WTC11 (cell line): ENCODE results near the gene SLC29A1. TPM values are rescaled to one million over a fixed set of nuclear protein-coding genes. Genes with fewer than 3 reads are reported as not detected.

Source experiments
- ATAC-seq: fragments of 200-7000 bp; cut with Tn5 transposase; 2 replicates; pipeline ENCODE4 v1.10.0; 2021; ENCODE audit warnings: mild to moderate bottlenecking, moderate library complexity
- CTCF ChIA-PET: fragments of 300-600 bp; sonication (Branson Sonifier 250); formaldehyde crosslinking; loops from one replicate; lab custom pipeline; 2021; ENCODE audit warnings: antibody characterized with exemption; lab: Charles Lee
- POLR2A ChIA-PET: fragments of 350-600 bp; sonication (Branson Sonifier 250); formaldehyde crosslinking; loops from one replicate; lab custom pipeline; 2021; ENCODE audit warnings: antibody characterized with exemption; lab: Charles Lee
- DNase-seq: peaks from one replicate; pipeline ENCODE4 v3.0.0; 2021; ENCODE audit warnings: low spot score
- H3K27ac Mint-ChIP-seq: 2 replicates; pipeline ENCODE4 v1.8.0; 2021; ENCODE audit warnings: mixed read lengths
- H3K27me3 Mint-ChIP-seq: 2 replicates; pipeline ENCODE4 v1.8.0; 2021; ENCODE audit warnings: low read depth, mild to moderate bottlenecking, moderate library complexity, mixed read lengths
- H3K36me3 Mint-ChIP-seq: 2 replicates; pipeline ENCODE4 v1.8.0; 2021; ENCODE audit warnings: mixed read lengths
- H3K4me1 Mint-ChIP-seq: 2 replicates; pipeline ENCODE4 v1.8.0; 2022; ENCODE audit warnings: mixed read lengths
- H3K4me3 Mint-ChIP-seq: 2 replicates; pipeline ENCODE4 v1.8.0; 2021; ENCODE audit warnings: mild to moderate bottlenecking, moderate library complexity, mixed read lengths
- H3K9me3 Mint-ChIP-seq: 2 replicates; pipeline ENCODE4 v1.8.0; 2021; ENCODE audit warnings: mixed read lengths
- E2F1 ChIP-seq: sonication (generic); formaldehyde crosslinking; IDR thresholded peaks from 2 replicates; pipeline ENCODE4 v1.8.0; 2022; ENCODE audit warnings: mild to moderate bottlenecking, missing genetic modification reagents
- E2F4 ChIP-seq: sonication (generic); formaldehyde crosslinking; IDR thresholded peaks from 2 replicates; pipeline ENCODE4 v1.8.1; 2022; ENCODE audit warnings: low read depth, mild to moderate bottlenecking, moderate library complexity, missing genetic modification reagents, borderline replicate concordance
- E2F5 ChIP-seq: sonication (generic); formaldehyde crosslinking; IDR thresholded peaks from 2 replicates; pipeline ENCODE4 v1.8.1; 2022; ENCODE audit warnings: mild to moderate bottlenecking, moderate library complexity, missing genetic modification reagents
- FOXP4 ChIP-seq: sonication (generic); formaldehyde crosslinking; IDR thresholded peaks from 2 replicates; pipeline ENCODE4 v1.8.0; 2022; ENCODE audit warnings: mild to moderate bottlenecking, missing genetic modification reagents
- GTF2I ChIP-seq: fragments of 250-450 bp; sonication (Bioruptor Pico); conservative IDR thresholded peaks from 2 replicates; pipeline ENCODE4 v1.4.0; 2021; ENCODE audit warnings: mild to moderate bottlenecking
- MLX ChIP-seq: sonication (generic); formaldehyde crosslinking; IDR thresholded peaks from 2 replicates; pipeline ENCODE4 v1.8.1; 2023; ENCODE audit warnings: mild to moderate bottlenecking, missing genetic modification reagents, moderate library complexity
- MYBL2 ChIP-seq: sonication (generic); formaldehyde crosslinking; IDR thresholded peaks from 2 replicates; pipeline ENCODE4 v1.8.1; 2023; ENCODE audit warnings: mild to moderate bottlenecking, moderate library complexity, missing genetic modification reagents
- PRRX2 ChIP-seq: fragments of 250-450 bp; sonication (Bioruptor Pico); IDR thresholded peaks from 2 replicates; pipeline ENCODE4 v1.8.0; 2021; ENCODE audit warnings: mild to moderate bottlenecking
- ZNF232 ChIP-seq: sonication (generic); formaldehyde crosslinking; IDR thresholded peaks from 2 replicates; pipeline ENCODE4 v1.8.0; 2022; ENCODE audit warnings: mild to moderate bottlenecking, missing genetic modification reagents
- ZNF396 ChIP-seq: fragments of 250-450 bp; sonication (Bioruptor Pico); IDR thresholded peaks from 2 replicates; pipeline ENCODE4 v1.8.0; 2021; ENCODE audit warnings: mild to moderate bottlenecking, moderate library complexity, borderline replicate concordance
- ZNF512 ChIP-seq: sonication (generic); formaldehyde crosslinking; IDR thresholded peaks from 2 replicates; pipeline ENCODE4 v1.8.1; 2022; ENCODE audit warnings: missing genetic modification reagents, borderline replicate concordance
- ZNF532 ChIP-seq: fragments of 250-450 bp; sonication (Bioruptor Pico); IDR thresholded peaks from 2 replicates; pipeline ENCODE4 v1.9.0; 2021; ENCODE audit warnings: mild to moderate bottlenecking, borderline replicate concordance
- ZSCAN18 ChIP-seq: fragments of 250-450 bp; sonication (Bioruptor Pico); IDR thresholded peaks from 2 replicates; pipeline ENCODE4 v2.1.2; 2022; ENCODE audit warnings: mild to moderate bottlenecking, moderate library complexity
- total RNA-seq: library from RNA; stranded (reverse); gene quantifications from 3 replicates; pipeline ENCODE4 v1.2.3, GENCODE V29; 2021

Gene SLC29A1
- total RNA-seq, 1 experiment from 2014 or later: 139 TPM

- no peak for TF ChIP-seq E2F4 (CRISPR knock-in tag)
- no peak for TF ChIP-seq ZNF396
- no peak for TF ChIP-seq ZNF232 (CRISPR knock-in tag)
- TF ChIP-seq E2F5 (CRISPR knock-in tag): no peak
- TF ChIP-seq GTF2I (CRISPR knock-in tag): no peak
- TF ChIP-seq ZSCAN18 (CRISPR knock-in tag): no peak
- no peak for TF ChIP-seq MLX (CRISPR knock-in tag)
- TF ChIP-seq ZNF512: no peak
- no peak for TF ChIP-seq MYBL2 (CRISPR knock-in tag)
- TF ChIP-seq FOXP4 (CRISPR knock-in tag): no peak
- TF ChIP-seq, all 79 proteins: peak for 10
Measured at GRCh38 chr6:44255105-44255808, 31.9 kb downstream of the SLC29A1 start (continued).

GRCh38 chr6:44255871-44256774, 32.7 kb downstream of the SLC29A1 start:
- Mint-ChIP-seq H3K27me3 (no peaks in the 10 kb centered on the region), H3K27ac (peak overlapping the region; percentile 87), H3K4me3 (peak overlapping the region; percentile 83), H3K36me3 (peaks cover 47% of the 10 kb centered on the region), H3K4me1 (peaks cover 32% of the 10 kb centered on the region), H3K9me3 (no peaks in the 10 kb centered on the region)
- DNase-seq (no peak), ATAC-seq (peak; percentile 1)
- TF ChIP-seq ZNF532 (CRISPR knock-in tag): 0 out of 2 replicates have a peak, but pooled peaks have one; percentile 18
- TF ChIP-seq PRRX2: 0 out of 2 replicates have a peak, but pooled peaks have one; percentile 9
- TF ChIP-seq E2F1: no peak
- POLR2A ChIA-PET: interaction anchor here (0.5 to 3.7 kb wide), 21 partner anchors 9 to 329 kb away, joined by 3 to 83 read pairs (median 4); partner anchors contain the start of genes AARS2, CDC5L, HSP90AB1 and SLC29A1
- CTCF ChIA-PET: interaction anchor here (0.6 to 4.4 kb wide), 40 partner anchors 9 to 627 kb away, joined by 3 to 76 read pairs (median 5); partner anchors contain the start of genes AARS2, HSP90AB1, SLC29A1 and TMEM151B
